Calu3 (cell line): ENCODE measurements around the gene OR10G3. TPM values are rescaled to one million over a fixed set of nuclear protein-coding genes. Genes with fewer than 3 reads are reported as not detected.

Source experiments
- Bru-seq: library from RNA; stranded (reverse); fragments of 400-500 nt; gene quantifications from one replicate; lab custom pipeline; 2021; lab: Mats Ljungman, UMichigan
- BruChase-seq, 2 experiments: library from RNA; stranded (reverse); fragments of 400-500 nt; gene quantifications; one replicate each; lab custom pipeline; 2021; lab: Mats Ljungman, UMichigan
- BruUV-seq: library from RNA; stranded (reverse); fragments of 400-500 nt; replicated peaks from 2 replicates; lab custom pipeline; 2021; lab: Mats Ljungman, UMichigan
- CTCF ChIA-PET: fragments of 300-600 bp; sonication (Branson Sonifier 250); formaldehyde crosslinking; loops from one replicate; lab custom pipeline; 2022; ENCODE audit warnings: antibody characterized with exemption; lab: Charles Lee
- DNase-seq: peaks from one replicate; pipeline ENCODE4 v3.0.0; 2022
- H3K27ac Mint-ChIP-seq: one replicate; pipeline ENCODE4 v1.8.0; 2022; ENCODE audit warnings: mixed read lengths; ENCODE audit not compliant: unreplicated experiment
- H3K27me3 Mint-ChIP-seq: one replicate; pipeline ENCODE4 v1.8.0; 2022; ENCODE audit warnings: mixed read lengths; ENCODE audit not compliant: unreplicated experiment
- H3K36me3 Mint-ChIP-seq: one replicate; pipeline ENCODE4 v1.8.0; 2022; ENCODE audit warnings: mild to moderate bottlenecking, moderate library complexity, mixed read lengths; ENCODE audit not compliant: insufficient read depth, unreplicated experiment
- H3K4me1 Mint-ChIP-seq: one replicate; pipeline ENCODE4 v1.8.0; 2022; ENCODE audit warnings: mild to moderate bottlenecking, low read depth, mixed read lengths; ENCODE audit not compliant: unreplicated experiment
- H3K4me3 Mint-ChIP-seq: one replicate; pipeline ENCODE4 v1.8.0; 2022; ENCODE audit warnings: mild to moderate bottlenecking, low read depth, moderate library complexity, mixed read lengths; ENCODE audit not compliant: unreplicated experiment
- H3K9me3 Mint-ChIP-seq: one replicate; pipeline ENCODE4 v1.8.0; 2022; ENCODE audit warnings: low read depth, mixed read lengths; ENCODE audit not compliant: unreplicated experiment
- CTCF ChIP-seq: fragments of 200-600 bp; IDR thresholded peaks from one replicate; pipeline ENCODE4 v1.8.0; 2022; ENCODE audit warnings: antibody characterized with exemption; ENCODE audit not compliant: unreplicated experiment
- intact Hi-C: fragments of 100-400 bp; cut with micrococcal nuclease; formaldehyde crosslinking; loops from one replicate; pipeline ENCODE4 v1.10.0; 2022; ENCODE audit not compliant: unreplicated experiment
- long read RNA-seq: library from polyadenylated mRNA; stranded (forward); transcript quantifications from one replicate; pipeline ENCODE4 v2.0.0, GENCODE V29; 2022
- total RNA-seq: library from RNA; stranded (reverse); gene quantifications from 2 replicates; pipeline ENCODE4 v1.2.3, GENCODE V29; 2022

Gene OR10G3
- not detected in 2 replicates for total RNA-seq
- not detected for Bru-seq, nascent RNA
- not detected for BruChase-seq, experiment 1, labeled RNA remaining after a 6-hour chase
- not detected for BruChase-seq, experiment 2, labeled RNA remaining after a 2-hour chase
- long read RNA-seq = 0 reads

GRCh38 chr14:21579976-21580375 is at the start of gene OR10G3:
TSS of gene OR10G3 (minus strand) at chr14:21580076. CDS start at chr14:21570744, 9,332 bp downstream.
- Mint-ChIP-seq H3K9me3 (no peaks in the 10 kb centered on the region), H3K27ac (no peak within 1 kb of the TSS), H3K36me3 (no peaks in the 10 kb centered on the region), H3K27me3 (peaks cover 21% of the 10 kb centered on the region), H3K4me3 (no peak within 1 kb of the TSS), H3K4me1 (no peaks in the 10 kb centered on the region)
- CTCF ChIA-PET = interaction anchor here (0.6 kb wide), 1 partner anchor 24 kb away, joined by 3 read pairs; no protein-coding TSS in a partner anchor
- no TSS peak for BruUV-seq
- TF ChIP-seq CTCF = no peak
- intact Hi-C loops = no loop called here
- DNase-seq = no peak

GRCh38 chr14:21626491-21627230 is 46.8 kb upstream of the OR10G3 start:
- no peaks in the 10 kb centered on the region for H3K36me3 Mint-ChIP-seq
- peaks cover 32% of the 10 kb centered on the region for H3K27me3 Mint-ChIP-seq
- no peak overlapping the region for H3K27ac Mint-ChIP-seq
- no peak overlapping the region for H3K4me3 Mint-ChIP-seq
- CTCF ChIA-PET = no interaction called here
- BruUV-seq = no TSS peak
- TF ChIP-seq CTCF = no peak
- intact Hi-C loops = no loop called here
- no peaks in the 10 kb centered on the region for H3K9me3 Mint-ChIP-seq
- no peak for DNase-seq
- H3K4me1 Mint-ChIP-seq = no peaks in the 10 kb centered on the region

GRCh38 chr14:21617614-21618013 is 37.7 kb upstream of the OR10G3 start:
- no peak for TF ChIP-seq CTCF
- DNase-seq = no peak
- CTCF ChIA-PET = no interaction called here
- no peaks in the 10 kb centered on the region for H3K4me1 Mint-ChIP-seq
- no peak overlapping the region for H3K27ac Mint-ChIP-seq
- intact Hi-C loops = no loop called here
- H3K27me3 Mint-ChIP-seq = peaks cover 43% of the 10 kb centered on the region
- H3K9me3 Mint-ChIP-seq = no peaks in the 10 kb centered on the region
- no TSS peak for BruUV-seq
- H3K4me3 Mint-ChIP-seq = no peak overlapping the region
- no peaks in the 10 kb centered on the region for H3K36me3 Mint-ChIP-seq

- Mint-ChIP-seq H3K36me3 (no peaks in the 10 kb centered on the region), H3K27me3 (peaks cover 37% of the 10 kb centered on the region), H3K27ac (no peak overlapping the region), H3K4me3 (no peak overlapping the region), H3K4me1 (no peaks in the 10 kb centered on the region), H3K9me3 (no peaks in the 10 kb centered on the region)
- no peak for TF ChIP-seq CTCF
- BruUV-seq = no TSS peak
- DNase-seq = no peak
- intact Hi-C loops = no loop called here
- CTCF ChIA-PET = no interaction called here
Observed at GRCh38 chr14:21614240-21614639, 34.4 kb upstream of the OR10G3 start.
